ENCODE measurements around the gene SERPINA6.

The SERPINA6 gene

DNA sequence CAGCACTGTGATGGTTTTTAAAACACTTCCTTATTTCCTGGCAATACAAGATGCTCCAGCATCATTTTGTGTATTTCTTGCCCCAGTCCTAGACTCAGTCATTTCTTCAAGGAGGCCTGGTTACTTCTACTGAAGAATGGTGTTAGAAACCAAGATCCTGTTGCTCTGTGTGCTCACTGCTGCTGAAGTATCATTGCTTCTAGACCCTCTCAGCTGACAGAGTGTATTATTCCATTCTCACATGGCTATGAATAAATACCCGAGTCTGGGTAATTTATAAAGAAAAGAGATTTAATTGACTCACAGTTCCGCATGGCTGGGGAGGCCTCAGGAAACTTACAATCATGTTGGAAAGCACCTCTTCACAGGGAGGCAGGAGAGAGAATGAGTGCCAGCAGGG is 14.9 kb upstream of the SERPINA6 start:
- Histone ChIP-seq H4K20me1 (ENCODE audit: control insufficient read depth, insufficient read depth, low read depth, low read length) (no peaks in the 10 kb centered on the region), H3K36me3 (ENCODE audit: control insufficient read depth, low read length) (no peaks in the 10 kb centered on the region), H3K79me2 (ENCODE audit: control insufficient read depth, low read length) (no peaks in the 10 kb centered on the region), H3K4me2 (ENCODE audit: low read length) (no peak overlapping the region), H3K27ac (ENCODE audit: low read depth, low read length) (no peak overlapping the region), H3K9me3 (ENCODE audit: control insufficient read depth, insufficient read depth, low read length) (no peaks in the 10 kb centered on the region), H3K4me3 (ENCODE audit: low read length) (no peak overlapping the region), H3K9me2 (replicated peaks; ENCODE audit: control insufficient read depth, low read length) (no peaks in the 10 kb centered on the region; the same call in 1 of the 2 replicates), H3K4me1 (ENCODE audit: control insufficient read depth, low read length) (0 out of 2 replicates have a peak, but pooled peaks cover 2% of the 10 kb centered on the region), H3K27me3 (ENCODE audit: control insufficient read depth, low read length) (peaks cover 25% of the 10 kb centered on the region), H3F3A (ENCODE audit: control insufficient read depth, insufficient read depth) (no peaks in the 10 kb centered on the region)
- no peak for TF ChIP-seq EZH2phosphoT487 (IDR thresholded peaks at IDR 0.05; ENCODE audit: borderline replicate concordance, low read length)
- TF ChIP-seq, protein P1, sequence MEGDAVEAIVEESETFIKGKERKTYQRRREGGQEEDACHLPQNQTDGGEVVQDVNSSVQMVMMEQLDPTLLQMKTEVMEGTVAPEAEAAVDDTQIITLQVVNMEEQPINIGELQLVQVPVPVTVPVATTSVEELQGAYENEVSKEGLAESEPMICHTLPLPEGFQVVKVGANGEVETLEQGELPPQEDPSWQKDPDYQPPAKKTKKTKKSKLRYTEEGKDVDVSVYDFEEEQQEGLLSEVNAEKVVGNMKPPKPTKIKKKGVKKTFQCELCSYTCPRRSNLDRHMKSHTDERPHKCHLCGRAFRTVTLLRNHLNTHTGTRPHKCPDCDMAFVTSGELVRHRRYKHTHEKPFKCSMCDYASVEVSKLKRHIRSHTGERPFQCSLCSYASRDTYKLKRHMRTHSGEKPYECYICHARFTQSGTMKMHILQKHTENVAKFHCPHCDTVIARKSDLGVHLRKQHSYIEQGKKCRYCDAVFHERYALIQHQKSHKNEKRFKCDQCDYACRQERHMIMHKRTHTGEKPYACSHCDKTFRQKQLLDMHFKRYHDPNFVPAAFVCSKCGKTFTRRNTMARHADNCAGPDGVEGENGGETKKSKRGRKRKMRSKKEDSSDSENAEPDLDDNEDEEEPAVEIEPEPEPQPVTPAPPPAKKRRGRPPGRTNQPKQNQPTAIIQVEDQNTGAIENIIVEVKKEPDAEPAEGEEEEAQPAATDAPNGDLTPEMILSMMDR (IDR thresholded peaks at IDR 0.05; ENCODE audit: low read depth, low read length, poor library complexity, severe bottlenecking), result no peak

DNA sequence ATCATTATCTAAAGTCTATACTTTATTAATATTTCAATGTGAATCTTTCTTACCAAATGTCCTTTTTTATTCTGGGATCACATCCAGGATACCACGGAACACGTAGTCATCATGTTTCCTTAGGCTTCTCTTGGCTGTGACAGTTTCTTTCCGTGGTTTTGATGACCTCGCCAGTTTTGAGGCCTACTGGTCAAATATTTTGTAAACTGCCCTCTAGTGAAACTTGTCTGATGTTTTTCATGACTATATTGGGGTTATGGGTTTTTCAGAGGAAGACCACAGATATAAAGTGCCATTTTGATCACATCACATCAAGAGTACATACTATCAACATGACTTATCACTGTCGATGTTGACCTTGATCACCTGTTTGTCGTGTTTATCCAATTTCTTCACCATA is 14.1 kb upstream of the SERPINA6 start:
- Histone ChIP-seq H3K79me2 (ENCODE audit: control insufficient read depth, low read length) (no peaks in the 10 kb centered on the region), H3K4me1 (ENCODE audit: control insufficient read depth, low read length) (no peaks in the 10 kb centered on the region), H3K4me3 (ENCODE audit: low read length) (no peak overlapping the region), H3F3A (ENCODE audit: control insufficient read depth, insufficient read depth) (no peaks in the 10 kb centered on the region), H3K27ac (ENCODE audit: low read depth, low read length) (no peak overlapping the region), H3K9me3 (ENCODE audit: control insufficient read depth, insufficient read depth, low read length) (no peaks in the 10 kb centered on the region), H4K20me1 (ENCODE audit: control insufficient read depth, insufficient read depth, low read depth, low read length) (no peaks in the 10 kb centered on the region), H3K4me2 (ENCODE audit: low read length) (no peak overlapping the region), H3K36me3 (ENCODE audit: control insufficient read depth, low read length) (no peaks in the 10 kb centered on the region), H3K9me2 (replicated peaks; ENCODE audit: control insufficient read depth, low read length) (no peaks in the 10 kb centered on the region; the same call in 1 of the 2 replicates), H3K27me3 (ENCODE audit: control insufficient read depth, low read length) (peaks cover 22% of the 10 kb centered on the region)
- no peak for TF ChIP-seq EZH2phosphoT487 (IDR thresholded peaks at IDR 0.05; ENCODE audit: borderline replicate concordance, low read length)
- TF ChIP-seq, protein P1 (IDR thresholded peaks at IDR 0.05; ENCODE audit: low read depth, low read length, poor library complexity, severe bottlenecking), result no peak

DNA sequence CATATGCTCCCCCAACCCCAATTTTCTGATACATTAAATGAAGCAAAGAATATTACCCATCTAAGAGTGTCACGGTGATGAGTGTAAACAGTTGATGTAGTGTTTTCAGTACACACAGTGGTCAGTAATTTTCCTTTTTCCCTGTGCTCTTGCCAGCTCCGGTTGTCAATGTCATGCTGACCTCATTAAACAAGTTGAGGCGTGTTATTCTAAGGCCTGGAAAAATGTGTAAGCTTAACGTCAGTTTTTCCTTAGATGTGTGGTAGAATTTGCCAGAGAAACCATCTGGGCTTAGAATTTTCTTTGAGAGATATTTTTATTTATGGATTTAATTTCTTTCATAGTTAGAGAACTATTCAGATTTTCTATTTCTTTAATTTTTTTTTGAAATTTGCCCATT is 11.7 kb upstream of the SERPINA6 start:
- Histone ChIP-seq H3K4me1 (ENCODE audit: control insufficient read depth, low read length) (no peaks in the 10 kb centered on the region), H3K27ac (ENCODE audit: low read depth, low read length) (no peak overlapping the region), H3K9me2 (replicated peaks; ENCODE audit: control insufficient read depth, low read length) (no peaks in the 10 kb centered on the region; the same call in 1 of the 2 replicates), H3K4me2 (ENCODE audit: low read length) (no peak overlapping the region), H3K79me2 (ENCODE audit: control insufficient read depth, low read length) (no peaks in the 10 kb centered on the region), H3K36me3 (ENCODE audit: control insufficient read depth, low read length) (no peaks in the 10 kb centered on the region), H3F3A (ENCODE audit: control insufficient read depth, insufficient read depth) (no peaks in the 10 kb centered on the region), H3K4me3 (ENCODE audit: low read length) (no peak overlapping the region), H4K20me1 (ENCODE audit: control insufficient read depth, insufficient read depth, low read depth, low read length) (no peaks in the 10 kb centered on the region), H3K27me3 (ENCODE audit: control insufficient read depth, low read length) (peaks cover 11% of the 10 kb centered on the region), H3K9me3 (ENCODE audit: control insufficient read depth, insufficient read depth, low read length) (no peaks in the 10 kb centered on the region)
- TF ChIP-seq, protein P1 (IDR thresholded peaks at IDR 0.05; ENCODE audit: low read depth, low read length, poor library complexity, severe bottlenecking), result no peak
- no peak for TF ChIP-seq EZH2phosphoT487 (IDR thresholded peaks at IDR 0.05; ENCODE audit: borderline replicate concordance, low read length)
